Ovary (tissue), 9 donors: Measurements from ENCODE around the gene MATCAP1. TPM values are rescaled to one million over a fixed set of nuclear protein-coding genes. Genes with fewer than 3 reads are reported as not detected.
A peak's percentile ranks its signal among the peaks of the same experiment; 100 is the strongest.

Experiments
- DNase-seq, 5 donors: peaks; one replicate each; pipeline ENCODE4 v3.0.0-alpha.2; 2019 to 2020
- H3K27ac ChIP-seq, 2 donors: fragments of 200-600 bp; one replicate each; pipeline versions ENCODE4 v1.5.1 to v1.8.0; 2019 to 2022
- H3K27me3 ChIP-seq: fragments of 200-600 bp; one replicate; pipeline ENCODE4 v1.8.0; 2022
- H3K36me3 ChIP-seq: fragments of 200-600 bp; sonication (generic); one replicate; pipeline ENCODE4 v1.5.1; 2019
- H3K4me1 ChIP-seq: one replicate; pipeline ENCODE4 v1.8.1; 2013; ENCODE audit warnings: mild to moderate bottlenecking, moderate library complexity; ENCODE audit not compliant: insufficient read depth
- H3K4me3 ChIP-seq: fragments of 200-600 bp; sonication (generic); one replicate; pipeline ENCODE4 v1.5.1; 2017
- H3K9me3 ChIP-seq, 2 donors: fragments of 200-600 bp in 1 of 2; sonication (generic) in 1 of 2; one replicate each; pipeline versions ENCODE4 v1.5.1 to v1.8.1; 2013 to 2019; ENCODE audit warnings: mild to moderate bottlenecking in 1 of 2, moderate library complexity in 1 of 2
- EP300 ChIP-seq: sonication (generic); formaldehyde crosslinking; IDR thresholded peaks from one replicate; pipeline ENCODE4 v1.6.1; 2017; ENCODE audit warnings: antibody characterized with exemption
- POLR2A ChIP-seq: fragments of 450-650 bp; IDR thresholded peaks from one replicate; pipeline ENCODE4 v1.6.1; 2017; ENCODE audit warnings: antibody characterized with exemption, mild to moderate bottlenecking, moderate library complexity
- WGBS, 3 donors: extraction: QIAGEN DNeasy Blood & Tissue Kit in 1 of 3; methylation state at CpG; one replicate each; pipeline versions ENCODE4 v1.1.5 to v1.1.7; 2013 to 2017; 5-methylcytosine and 5-hydroxymethylcytosine counted together
- intact Hi-C, 4 donors: fragments of 100-400 bp; cut with DNase I; formaldehyde crosslinking; loops; one replicate each; pipeline versions ENCODE4 v1.11.0 to v1.15.1; 2022 to 2023
- polyA plus RNA-seq, 2 donors: library from polyadenylated mRNA; stranded (reverse); fragments of 200-250 nt in 1 of 2; fragments of 350-450 nt in 1 of 2; fragmentation: Illumina TruSeq in 1 of 2; extraction: RNeasy Lipid Tissue Mini Kit (QIAGEN cat#74804) in 1 of 2; gene quantifications; one replicate each; pipeline ENCODE4 v1.2.3, GENCODE V29; 2013 to 2014
- total RNA-seq, 7 donors: library from RNA; depleted of rRNA in 2 of 7; stranded (reverse); fragments of >200 nt in 2 of 7; fragmentation: NEBNext Ultra II Directional in 3 of 7; extraction: Animal tissue kit (Norgen Biotek cat#: 25700) in 3 of 7; gene quantifications; one replicate each; pipeline versions ENCODE4 v1.1.0 to v1.2.4, GENCODE V29; 2016 to 2023
- TF ChIP-seq, protein P1 (sequence below), 3 donors: fragments of 450-650 bp in 2 of 3; fragments of 200-600 bp in 1 of 3; IDR thresholded peaks; one replicate each; pipeline versions ENCODE4 v1.5.1 to v1.8.0; 2016 to 2022; ENCODE audit warnings: antibody characterized with exemption in 3 of 3, mild to moderate bottlenecking in 1 of 3
- donor health status: DM: no; HTN: no; CAD: no; lungs with moderate emphysema.
- donor health status: DM: no; HTN: no; CAD: no.
- donor health status: Bipolar disorder and iron deficiency.
- donor health status: DM: yes; HTN: yes; CAD: no.
- donor health status: DM: no; HTN: no; CAD: no.
- donor health status: DM: yes; HTN: yes; CAD: no.

MATCAP1 gene
- total and polyA plus RNA-seq, 9 donors = 15.4 to 96.4 (median 53.6) TPM

DNA sequence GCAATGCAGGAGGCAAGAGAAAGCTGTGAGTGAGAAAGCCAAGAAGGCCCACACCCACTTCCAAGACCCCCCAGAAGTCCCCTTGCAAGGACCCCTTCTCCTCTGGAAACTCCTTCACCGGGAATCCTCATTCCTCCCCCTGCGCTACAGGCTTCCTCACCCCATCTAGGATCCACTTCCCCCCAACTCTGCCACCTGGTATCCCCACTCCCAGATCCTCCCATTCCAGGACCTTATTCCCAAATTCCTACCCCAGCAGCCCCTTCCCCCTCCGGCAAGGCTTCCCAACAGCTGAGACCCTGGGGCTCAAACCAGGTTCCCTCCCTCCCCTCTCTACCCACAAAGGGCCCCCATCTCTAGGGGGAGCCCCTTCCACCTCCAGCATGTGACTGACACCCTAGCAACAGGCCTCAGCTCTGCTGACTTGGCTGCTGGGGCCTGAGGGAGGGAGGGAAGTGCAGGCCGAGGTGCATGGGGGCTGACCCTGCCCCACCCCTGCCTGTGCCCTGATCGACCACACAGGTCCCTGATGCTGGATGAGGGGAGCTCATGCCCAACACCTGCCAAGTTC is 17.1 kb downstream of the MATCAP1 start:
- no peaks in the 10 kb centered on the region for H3K36me3 ChIP-seq
- intact Hi-C loops = no loop called here
- no peak for TF ChIP-seq POLR2A
- no peak for TF ChIP-seq EP300
- TF ChIP-seq, protein P1, sequence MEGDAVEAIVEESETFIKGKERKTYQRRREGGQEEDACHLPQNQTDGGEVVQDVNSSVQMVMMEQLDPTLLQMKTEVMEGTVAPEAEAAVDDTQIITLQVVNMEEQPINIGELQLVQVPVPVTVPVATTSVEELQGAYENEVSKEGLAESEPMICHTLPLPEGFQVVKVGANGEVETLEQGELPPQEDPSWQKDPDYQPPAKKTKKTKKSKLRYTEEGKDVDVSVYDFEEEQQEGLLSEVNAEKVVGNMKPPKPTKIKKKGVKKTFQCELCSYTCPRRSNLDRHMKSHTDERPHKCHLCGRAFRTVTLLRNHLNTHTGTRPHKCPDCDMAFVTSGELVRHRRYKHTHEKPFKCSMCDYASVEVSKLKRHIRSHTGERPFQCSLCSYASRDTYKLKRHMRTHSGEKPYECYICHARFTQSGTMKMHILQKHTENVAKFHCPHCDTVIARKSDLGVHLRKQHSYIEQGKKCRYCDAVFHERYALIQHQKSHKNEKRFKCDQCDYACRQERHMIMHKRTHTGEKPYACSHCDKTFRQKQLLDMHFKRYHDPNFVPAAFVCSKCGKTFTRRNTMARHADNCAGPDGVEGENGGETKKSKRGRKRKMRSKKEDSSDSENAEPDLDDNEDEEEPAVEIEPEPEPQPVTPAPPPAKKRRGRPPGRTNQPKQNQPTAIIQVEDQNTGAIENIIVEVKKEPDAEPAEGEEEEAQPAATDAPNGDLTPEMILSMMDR (IDR thresholded peaks at IDR 0.05) = no peak
- no peaks in the 10 kb centered on the region for H3K27me3 ChIP-seq
- 81 to 89% (median 88%) methylated on average over 5 of the region's 5 CpGs for WGBS, 3 donors
- DNase-seq = no peak
- no peak overlapping the region for H3K27ac ChIP-seq
- no peak overlapping the region for H3K4me3 ChIP-seq
- no peaks in the 10 kb centered on the region for H3K9me3 ChIP-seq
- H3K4me1 ChIP-seq = peaks cover 20% of the 10 kb centered on the region

DNA sequence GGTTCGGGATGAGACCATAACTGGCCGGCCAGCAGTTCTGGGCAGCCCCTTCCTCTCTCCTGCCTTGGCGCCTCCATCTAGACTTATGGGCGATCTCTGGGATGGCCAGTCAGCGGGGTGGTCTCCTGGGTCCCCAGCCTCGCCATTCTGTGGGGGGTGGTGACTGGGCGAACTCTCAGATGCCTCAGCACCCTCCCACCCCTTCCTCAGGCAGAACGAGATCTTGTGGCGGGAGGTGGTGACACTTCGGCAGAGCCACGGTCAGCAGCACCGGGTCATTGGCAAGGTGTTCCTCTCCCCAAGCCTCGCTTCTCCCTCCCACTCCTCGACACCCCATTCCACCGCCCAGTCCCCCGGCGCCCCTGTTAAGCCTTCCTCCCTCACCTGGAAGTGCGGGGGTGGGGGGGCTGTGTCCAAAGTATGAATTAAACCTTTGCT is 17.6 kb downstream of the MATCAP1 start:
- Histone ChIP-seq H3K27me3 (no peaks in the 10 kb centered on the region), H3K4me1 (peaks cover 21% of the 10 kb centered on the region), H3K9me3 (no peaks in the 10 kb centered on the region), H3K27ac (no peak overlapping the region), H3K4me3 (no peak overlapping the region), H3K36me3 (no peaks in the 10 kb centered on the region)
- TF ChIP-seq POLR2A (no peak), EP300 (no peak)
- TF ChIP-seq, protein P1 (IDR thresholded peaks at IDR 0.05) = no peak
- WGBS, 3 donors = 51 to 68% (median 55%) methylated on average over 17 to 18 of the region's 18 CpGs
- DNase-seq = peak in 2 of 5 donors; percentile 43 to 45
- intact Hi-C loops = no loop called here

DNA sequence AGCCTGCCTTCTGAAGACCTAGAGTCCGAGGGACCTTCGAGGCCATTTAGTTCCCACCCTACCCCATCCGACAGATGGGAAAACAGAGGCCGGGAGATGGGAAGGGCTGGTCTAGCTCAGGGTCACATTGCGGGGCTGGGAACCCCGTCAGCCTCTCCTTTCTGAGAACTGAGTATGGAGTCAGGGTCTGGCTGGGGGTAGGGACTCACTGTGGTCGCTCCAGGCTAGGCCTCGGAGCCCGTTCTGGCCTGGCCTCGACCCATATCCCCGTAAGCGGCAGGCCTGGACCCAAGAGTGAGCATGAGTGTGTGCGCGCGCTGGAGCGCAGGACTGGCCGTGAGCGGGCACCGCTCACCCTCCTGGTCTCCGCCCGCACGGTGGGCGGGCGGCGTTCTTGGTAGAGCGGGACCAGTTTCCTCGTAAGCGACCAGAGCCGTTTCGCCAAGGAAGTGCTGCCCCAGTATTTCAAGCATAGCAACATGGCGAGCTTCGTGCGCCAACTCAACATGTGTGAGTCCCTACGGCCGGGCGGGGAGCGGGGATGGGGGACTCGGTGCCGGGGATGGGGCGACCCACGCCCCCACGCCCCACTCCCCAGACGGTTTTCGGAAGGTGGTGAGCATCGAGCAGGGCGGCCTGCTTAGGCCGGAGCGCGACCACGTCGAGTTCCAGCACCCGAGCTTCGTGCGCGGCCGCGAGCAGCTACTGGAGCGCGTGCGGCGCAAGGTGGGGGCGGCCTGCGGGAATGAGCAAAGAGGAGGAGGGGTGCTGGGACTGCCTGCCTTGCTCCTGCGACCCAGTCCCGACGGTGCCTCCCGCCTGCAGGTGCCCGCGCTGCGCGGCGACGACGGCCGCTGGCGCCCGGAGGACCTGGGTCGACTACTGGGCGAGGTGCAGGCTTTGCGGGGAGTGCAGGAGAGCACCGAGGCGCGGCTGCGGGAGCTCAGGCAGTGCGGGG is 18.4 kb downstream of the MATCAP1 start:
- Histone ChIP-seq H3K9me3 (no peaks in the 10 kb centered on the region), H3K4me3 (no peak overlapping the region), H3K4me1 (peaks cover 22% of the 10 kb centered on the region), H3K27ac (peak overlapping the region; percentile 73 to 77), H3K27me3 (no peaks in the 10 kb centered on the region), H3K36me3 (no peaks in the 10 kb centered on the region)
- WGBS, 3 donors = 27 to 42% (median 33%) methylated on average over 77 to 85 of the region's 85 CpGs
- TF ChIP-seq EP300 (no peak), POLR2A (no peak)
- TF ChIP-seq, protein P1 (IDR thresholded peaks at IDR 0.05) = no peak
- intact Hi-C loops = no loop called here
- peak in 4 of 5 donors; percentile 32 to 63 (median 49) for DNase-seq

DNA sequence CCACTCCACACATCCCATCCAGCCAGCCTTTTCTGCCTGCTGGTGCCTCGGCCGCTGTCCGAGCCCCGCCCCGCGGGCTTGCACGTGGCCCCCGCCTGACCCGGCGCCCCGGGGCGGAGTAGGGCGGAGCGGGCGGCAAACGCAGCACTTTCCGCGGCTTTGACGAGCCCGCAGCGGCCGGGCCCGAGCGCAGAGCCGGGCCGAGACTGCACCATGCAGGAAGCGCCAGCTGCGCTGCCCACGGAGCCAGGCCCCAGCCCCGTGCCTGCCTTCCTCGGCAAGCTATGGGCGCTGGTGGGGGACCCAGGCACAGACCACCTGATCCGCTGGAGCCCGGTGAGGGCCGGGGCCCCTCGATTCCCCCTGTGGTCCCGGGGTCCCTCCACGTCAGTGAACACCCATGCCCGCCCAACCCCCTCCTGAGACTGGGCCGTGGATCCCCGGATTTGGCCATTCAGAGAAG is 19.1 kb downstream of the MATCAP1 start, which contains the start of gene HSF4:
TSS of gene HSF4 (plus strand) at position 147 of the 463 bp plus-strand sequence. CDS start at position 214, 67 bp downstream.
- Histone ChIP-seq H3K4me3 (peak within 1 kb of the TSS; percentile 33), H3K27ac (peak within 1 kb of the TSS; percentile 73 to 77), H3K27me3 (no peaks in the 10 kb centered on the region), H3K4me1 (peaks cover 22% of the 10 kb centered on the region), H3K36me3 (no peaks in the 10 kb centered on the region), H3K9me3 (no peaks in the 10 kb centered on the region)
- DNase-seq = peak; percentile 69 to 84 (median 71)
- WGBS, 3 donors = 1 to 4% (median 3%) methylated on average over 39 to 41 of the region's 41 CpGs
- intact Hi-C loops = no loop called here
- no peak for TF ChIP-seq EP300
- no peak for TF ChIP-seq POLR2A
